GM21423 (cell line): ENCODE measurements around the gene NSMCE1.
"Not testable (repeated sequence)": the region's sequence is repeated elsewhere in the genome, so short reads cannot be mapped to it uniquely, and the experiment has no call there.

Experiments
- ATAC-seq: cut with Tn5 transposase; IDR thresholded peaks from one replicate; pipeline ENCODE4 v1.9.1; 2021; ENCODE audit warnings: mild to moderate bottlenecking, moderate library complexity; ENCODE audit not compliant: unreplicated experiment

NSMCE1 gene

DNA sequence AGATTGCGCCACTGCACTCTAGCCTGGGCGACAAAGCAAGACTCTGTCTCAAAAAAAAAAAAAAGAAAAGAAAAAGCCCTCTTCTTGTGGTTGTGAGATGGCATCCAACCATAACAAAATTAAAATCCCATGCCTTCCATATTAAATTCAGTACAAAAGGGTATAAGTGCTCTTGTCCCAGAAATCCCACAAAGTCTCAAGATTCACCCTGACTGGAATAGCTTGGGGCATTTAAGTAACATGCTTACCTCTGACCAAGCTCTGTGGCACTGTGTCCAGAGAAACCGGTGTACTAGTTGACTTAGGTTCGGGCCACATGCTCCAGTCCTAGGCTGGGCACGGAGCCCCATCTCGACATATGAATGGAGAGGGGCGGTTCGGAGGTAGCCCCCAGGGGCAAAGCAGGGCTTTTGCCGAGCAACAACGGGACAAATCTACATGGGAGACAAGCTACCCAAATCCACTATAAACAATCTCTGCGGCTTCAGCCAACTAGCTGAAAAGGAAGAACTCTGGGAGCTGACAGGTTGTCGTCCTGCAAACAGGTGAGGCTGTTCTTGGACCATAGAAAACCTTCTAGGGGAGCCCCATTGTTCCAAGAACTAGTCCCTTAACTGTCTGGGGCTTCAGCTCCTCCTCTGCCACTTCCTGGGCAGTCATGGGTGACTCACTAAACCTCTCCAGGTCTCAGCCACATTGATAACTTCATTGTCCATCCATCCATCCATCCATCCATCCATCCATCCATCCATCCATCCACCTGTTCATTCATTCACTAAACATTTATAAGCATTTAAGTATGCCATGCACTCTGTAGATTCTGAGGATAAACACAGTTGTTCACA, 34.9 kb upstream of the NSMCE1 start:
- ATAC-seq = no peak

DNA sequence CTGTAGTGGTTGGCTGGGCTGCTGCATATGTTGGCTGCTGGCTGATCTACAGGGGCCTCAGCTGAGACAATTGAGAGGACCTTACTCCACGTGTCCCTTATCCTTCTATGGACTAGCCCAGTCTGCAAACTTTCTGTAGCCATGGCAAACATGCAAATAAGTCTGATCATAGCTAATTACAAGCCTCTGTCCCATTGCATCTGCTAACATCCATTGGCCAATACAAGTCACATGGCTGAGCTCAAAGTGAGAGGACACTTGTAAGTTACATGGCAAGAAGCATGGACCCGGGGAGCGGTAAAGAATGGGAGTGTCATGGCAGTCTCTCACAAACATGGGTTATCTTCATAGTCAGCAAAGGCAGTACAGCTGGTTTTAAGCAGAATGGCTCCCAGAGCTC, 33.6 kb upstream of the NSMCE1 start:
- no peak for ATAC-seq

DNA sequence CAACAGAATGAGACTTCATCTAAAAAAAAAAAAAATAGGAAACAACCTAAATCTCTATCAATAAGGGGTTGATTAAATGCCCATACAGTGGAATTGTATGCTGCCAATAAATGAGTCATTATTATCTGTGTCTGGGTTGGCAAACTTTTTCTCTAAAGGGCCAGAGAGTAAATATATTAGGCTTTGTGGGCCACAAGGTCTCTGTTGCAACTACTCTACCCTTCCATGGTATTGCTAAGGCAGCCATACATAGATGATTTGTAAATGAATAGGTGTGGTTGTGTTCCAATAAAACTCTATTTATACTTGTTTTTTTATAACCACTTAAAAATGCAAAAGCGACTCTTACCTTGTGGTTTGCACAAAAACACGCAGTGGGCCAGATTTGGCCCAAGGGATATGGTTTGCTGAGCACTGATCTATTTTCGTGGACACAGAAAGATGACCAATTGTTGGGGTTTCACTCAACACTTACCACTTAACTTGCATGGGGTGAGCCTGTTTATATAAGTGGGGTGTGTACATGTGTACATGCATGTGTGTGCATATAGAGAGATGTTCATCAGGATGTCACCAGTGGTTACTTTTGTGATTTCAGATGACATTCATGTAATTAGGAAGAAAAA, 32.8 kb upstream of the NSMCE1 start:
- peak; percentile 76 for ATAC-seq

DNA sequence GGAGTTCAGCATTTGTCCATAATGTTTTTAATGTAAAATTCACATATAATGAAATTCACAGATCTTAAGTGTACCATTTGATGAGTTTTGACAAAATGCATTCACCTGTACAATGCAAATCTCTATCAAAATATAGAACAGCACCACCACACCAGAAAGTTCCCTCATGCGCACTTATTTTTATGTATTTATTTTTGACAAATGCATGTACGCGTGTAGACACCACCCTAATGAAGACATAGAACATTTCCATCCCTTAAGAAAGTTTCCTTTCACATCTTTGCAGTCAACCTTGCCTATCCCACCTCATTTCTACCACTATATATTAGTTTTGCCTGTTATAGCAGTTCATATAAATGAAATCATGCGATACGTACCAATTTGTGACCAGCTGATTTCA, 29.6 kb upstream of the NSMCE1 start:
- ATAC-seq = no peak

DNA sequence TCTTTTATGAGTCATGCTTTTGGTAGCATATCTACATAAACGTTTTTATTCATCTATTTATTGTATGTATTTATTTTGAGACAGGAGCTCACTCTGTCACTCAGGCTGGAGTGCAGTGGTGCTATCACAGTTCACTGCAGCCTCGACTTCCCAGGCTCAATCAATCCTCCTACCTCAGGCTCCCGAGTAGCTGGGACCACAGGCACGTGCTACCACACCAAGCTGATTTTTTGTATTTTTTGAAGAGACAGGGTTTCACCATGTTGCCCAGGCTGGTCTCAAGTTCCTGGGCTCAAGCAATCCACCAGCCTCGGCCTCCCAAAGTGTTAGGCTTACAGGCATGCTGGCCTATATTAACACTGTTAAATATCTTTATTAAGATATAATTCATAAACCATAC, 24.8 kb upstream of the NSMCE1 start:
- ATAC-seq = no peak

DNA sequence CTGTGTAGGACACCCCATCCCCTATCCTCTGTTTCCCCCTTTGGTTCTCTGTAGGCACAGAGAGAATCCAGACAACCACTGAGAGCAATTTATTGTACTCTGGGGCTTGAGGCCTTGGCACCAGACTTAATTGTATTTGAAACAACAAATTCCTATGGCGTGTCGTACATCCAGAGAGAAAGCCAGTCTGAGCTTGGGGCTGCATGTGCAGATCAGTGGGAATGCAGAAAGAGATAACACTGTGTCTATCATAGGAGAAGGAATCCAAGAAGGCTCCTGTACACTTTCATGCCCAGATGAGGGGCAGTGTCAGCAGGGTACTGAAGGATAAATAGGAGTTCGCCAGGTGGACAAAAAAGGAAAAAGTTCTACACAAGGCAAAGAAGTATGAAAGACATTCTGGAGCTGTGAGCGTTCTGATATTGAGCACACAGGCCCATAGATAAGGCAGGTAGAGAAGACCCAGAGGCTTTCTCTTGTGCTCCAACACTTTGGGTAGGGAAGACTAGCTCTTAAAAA, 23.2 kb upstream of the NSMCE1 start:
- no peak for ATAC-seq

DNA sequence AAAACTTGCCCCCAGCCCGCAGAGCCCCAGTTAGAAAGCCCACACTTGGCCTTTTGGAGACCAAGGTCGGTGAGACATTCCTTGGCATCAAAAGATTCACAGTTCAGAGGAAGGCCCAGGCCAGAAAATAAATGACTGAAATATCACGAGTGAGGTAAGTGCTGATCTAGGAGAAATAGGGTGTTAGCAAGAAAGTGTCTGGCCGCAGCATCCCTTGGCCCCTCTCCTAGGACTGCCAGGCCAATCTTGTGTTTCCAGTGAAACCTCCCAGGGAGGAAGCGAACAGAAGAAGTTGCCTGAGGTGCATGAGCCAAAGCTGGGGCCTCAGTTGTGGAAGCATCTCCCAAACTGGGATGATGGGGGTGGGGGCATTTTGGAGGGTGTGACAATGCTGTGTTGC, 22.5 kb upstream of the NSMCE1 start:
- ATAC-seq = no peak

DNA sequence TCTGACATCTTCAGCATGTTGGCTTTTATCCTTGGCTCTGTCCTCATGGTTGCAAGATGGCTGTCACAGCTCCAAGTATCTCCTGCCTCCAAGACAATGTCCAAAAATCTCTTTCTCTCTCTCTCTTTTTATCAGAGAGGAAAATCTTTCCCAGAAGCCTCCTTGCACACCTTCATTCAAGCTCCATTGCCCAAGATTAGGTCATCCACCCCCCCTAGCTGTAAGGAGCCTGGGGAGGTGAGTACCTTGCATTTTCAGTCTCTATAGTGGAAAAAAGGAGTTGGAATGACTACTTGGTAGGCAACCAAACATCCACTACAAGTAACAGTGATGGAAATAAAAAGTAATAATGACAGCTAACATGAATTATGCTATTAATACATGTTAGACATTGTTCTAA, 22.0 kb upstream of the NSMCE1 start:
- no peak for ATAC-seq

DNA sequence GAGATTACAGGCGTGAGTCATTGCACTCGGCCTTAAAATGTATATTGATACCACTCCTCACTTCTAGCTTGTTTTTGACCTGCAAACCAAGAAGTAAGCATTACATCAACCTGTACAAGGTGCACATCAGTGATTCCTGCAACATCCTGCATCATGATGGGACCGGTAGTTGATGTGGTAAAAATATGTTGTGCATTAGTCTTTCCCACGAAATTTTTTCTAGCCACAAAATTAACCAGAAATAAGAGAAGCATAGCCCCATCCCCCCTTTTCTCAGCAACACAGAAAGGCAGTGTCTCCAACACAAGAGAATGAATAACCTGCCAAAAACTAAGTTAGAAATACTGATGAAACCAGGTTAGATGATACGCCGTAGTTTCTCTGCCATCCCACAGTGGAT, 21.1 kb upstream of the NSMCE1 start:
- ATAC-seq = no peak

DNA sequence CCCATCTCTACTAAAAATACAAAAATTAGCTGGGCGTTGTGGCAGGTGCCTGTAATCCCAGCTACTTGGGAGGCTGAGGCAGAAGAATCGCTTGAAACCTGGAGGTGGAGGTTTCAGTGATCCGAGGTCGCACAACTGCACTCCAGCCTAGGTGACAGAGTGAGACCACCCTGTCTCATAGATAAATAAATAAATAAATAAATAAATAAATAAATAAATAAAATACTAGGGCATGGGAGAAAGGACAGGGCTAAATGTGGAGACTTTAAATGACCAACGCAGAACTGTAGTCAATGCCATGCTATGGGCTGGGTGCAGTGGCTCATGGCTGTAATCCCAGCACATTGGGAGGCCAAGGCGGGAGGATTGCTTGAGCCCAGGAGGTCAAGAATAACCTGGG, 19.7 kb upstream of the NSMCE1 start:
- ATAC-seq = not testable (repeated sequence)

DNA sequence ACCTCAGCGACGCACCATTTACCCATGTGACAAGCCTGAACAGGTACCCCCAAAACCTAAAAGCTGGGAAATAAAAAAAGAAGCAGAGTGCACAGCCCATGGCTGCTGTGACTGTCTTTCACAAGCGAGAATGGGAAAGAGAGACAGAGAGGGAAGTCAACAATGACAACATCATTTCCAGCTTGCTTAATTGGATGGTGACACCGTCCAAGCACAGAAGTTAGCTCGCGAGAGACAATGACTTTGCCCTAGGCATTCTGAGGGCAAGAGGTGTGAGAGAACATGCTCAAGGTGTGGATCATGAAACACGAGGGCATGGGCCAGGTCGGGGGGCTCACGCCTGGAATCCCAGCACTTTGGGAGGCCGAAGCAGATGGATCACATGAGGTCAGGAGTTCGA, 19.3 kb upstream of the NSMCE1 start:
- ATAC-seq = no peak

DNA sequence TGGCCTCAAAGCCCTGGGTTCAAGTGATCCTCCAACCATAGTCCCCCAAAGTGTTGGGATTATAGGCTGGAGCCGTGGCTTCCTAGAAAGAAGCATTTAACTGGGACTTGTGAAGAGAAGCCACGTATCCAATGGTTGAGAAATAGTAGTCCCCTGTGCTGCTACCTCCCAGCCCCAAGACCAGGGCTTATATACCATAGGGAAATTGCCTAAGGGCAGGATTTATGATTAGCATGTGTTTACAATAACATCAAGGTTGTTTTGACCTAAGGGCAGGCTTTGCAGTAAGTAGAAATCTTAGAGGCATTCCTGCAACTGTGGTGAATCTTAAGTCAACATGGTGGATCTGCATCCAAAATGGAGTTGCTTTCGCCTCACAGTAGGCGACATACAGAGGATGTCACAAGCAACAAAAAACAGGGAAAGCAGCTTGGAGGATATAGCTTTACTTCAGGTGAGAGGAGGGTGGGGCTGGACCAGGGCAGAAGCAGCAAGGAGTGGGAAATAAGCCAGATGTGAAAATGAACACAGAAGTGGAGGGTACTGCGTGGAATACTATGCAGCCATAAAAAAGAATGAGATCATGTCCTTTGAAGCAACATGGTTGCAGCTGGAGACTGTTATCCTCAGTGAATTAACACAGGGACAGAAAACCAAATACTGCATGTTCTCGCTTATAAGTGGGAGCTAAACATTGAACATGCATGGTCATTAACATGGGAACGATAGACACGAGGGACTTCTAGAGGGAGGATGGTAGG, 18.7 kb upstream of the NSMCE1 start:
- ATAC-seq = no peak

DNA sequence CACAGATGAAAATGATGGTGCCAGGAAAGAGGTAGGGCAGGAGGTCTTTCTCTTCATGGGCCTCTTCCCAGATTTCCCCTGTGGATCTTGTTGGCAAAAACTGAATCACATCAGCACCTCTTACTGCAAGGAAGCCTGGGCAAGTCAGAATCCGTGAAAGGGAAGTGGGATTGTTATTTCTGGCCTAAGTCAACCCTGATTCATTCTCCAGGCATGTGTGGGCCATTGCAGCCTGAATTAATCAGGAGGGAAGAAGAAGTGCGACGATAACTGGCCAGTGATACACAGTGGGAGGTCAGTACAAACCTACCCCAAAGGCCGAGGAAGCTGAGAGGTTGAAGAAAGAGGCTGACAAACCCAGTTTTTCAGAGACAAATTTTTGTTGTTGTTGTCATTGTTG, 17.9 kb upstream of the NSMCE1 start:
- no peak for ATAC-seq

DNA sequence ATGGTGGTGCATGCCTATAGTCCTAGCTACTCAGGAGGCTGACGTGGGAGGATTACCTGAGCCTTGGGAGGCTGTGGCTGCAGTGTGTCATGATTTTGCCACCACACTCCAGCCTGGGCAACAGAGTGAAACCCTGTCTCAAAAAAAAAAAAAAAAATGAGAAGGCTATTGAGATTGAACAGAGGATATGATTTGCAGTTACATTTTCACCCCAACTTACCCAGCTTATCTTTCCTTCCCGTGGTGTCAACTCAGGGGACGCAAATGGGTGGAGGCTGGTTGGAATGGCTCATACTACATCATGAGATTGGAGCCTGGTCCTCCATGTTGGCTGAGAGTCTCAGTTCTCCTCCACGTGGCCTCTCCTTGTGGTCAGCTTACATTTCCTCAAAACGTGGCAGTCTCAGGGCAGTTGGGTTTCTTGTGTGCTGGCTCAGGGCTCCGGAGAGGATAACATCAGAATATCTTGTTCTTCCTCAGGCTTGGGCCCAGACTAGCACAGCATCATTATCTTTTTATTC, 17.2 kb upstream of the NSMCE1 start:
- no peak for ATAC-seq

DNA sequence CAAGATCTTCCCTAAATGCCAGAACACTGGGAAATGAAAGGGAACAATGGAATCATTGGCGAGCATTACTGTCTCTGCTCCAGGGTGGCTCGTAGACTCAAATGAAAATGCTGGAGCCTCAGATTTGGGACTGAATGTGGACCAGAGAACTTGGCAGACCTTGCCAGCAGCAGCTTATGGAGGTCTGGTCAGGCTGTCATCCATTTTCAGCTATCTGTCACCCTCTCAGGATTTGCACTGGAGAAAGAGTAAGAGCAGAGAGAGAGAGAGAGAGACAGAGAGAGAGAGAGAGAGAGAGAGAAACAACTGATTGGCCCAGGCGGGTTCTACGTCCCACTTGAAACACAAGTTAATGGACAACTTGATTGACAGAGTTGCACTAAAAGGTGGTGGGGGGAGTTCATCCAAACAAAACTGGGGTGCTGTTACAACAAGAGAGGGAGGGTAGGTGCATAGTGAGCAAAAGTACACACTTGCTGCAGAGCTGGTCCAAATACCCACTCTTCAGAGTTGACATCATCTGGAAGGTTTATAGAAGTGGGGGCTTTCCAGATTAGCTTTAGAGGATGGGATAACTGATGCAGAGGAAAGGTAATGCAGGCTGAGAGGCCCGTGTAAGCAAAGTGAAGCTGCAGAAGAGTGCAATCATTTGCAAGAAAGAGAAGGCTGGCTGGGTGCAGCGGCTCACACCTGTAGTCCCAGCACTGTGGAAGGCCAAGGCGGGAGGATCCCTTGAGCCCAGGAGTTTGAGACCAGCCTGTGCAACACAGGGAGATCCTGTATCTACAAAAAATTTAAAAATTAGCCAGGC, 16.5 kb upstream of the NSMCE1 start:
- no peak for ATAC-seq

DNA sequence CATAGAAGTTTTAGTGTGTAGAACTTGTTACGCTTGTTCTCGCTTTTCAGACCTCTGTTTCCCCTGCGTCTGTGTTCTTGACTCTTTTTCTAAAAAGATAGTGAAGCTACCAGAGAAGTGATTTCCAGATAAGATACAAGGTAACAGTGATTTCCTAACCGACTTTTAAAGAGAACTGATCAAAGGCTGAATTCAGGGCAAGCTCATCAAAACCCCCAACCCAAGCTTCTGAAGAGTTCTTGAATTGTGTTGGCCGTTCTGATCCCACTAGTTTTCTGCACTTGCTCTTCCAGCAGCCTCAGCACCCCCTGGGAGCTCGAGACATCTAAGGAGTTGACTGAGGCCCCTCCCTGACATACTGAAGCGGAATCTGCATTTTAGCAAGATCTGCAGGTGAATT, 12.7 kb upstream of the NSMCE1 start:
- no peak for ATAC-seq

DNA sequence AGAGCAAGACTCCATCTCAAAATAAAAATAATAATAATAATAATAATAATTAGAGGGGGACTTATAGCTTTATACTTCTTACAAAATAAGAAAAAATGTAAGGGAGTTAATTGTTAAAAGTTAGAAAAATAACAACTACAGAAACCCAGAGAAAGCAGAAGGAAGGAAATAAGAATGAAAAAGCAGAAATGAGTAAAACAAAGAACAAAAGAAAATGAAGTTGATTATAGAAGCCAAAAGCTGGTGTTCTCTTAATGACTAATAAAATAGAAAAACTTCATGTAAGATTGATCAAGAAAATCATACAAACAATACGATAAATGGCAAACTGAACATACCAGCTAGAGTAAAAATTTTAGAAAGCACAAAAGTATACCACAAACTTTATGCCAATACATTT, 6.8 kb upstream of the NSMCE1 start:
- ATAC-seq = no peak

DNA sequence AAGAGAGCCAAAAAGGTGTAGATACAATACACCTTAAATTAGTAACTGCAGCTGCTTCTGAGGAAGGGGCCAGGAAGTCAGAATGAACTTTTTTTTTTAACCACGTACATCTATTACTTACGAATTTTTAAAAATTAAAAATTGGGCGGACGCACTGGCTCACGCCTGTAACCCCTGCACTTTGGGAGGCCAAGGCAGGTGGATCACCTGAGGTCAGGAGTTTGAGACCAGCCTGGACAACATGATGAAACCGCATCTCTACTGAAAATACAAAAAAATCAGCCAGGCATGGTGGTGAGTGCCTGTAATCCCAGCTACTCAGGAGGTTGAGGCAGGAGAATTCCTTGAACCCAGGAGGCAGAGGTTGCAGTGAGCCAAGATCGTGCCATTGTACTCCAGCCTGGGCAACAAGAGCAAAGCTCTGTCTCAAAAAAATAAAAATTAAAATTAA, 5.9 kb upstream of the NSMCE1 start:
- ATAC-seq = not testable (repeated sequence)

DNA sequence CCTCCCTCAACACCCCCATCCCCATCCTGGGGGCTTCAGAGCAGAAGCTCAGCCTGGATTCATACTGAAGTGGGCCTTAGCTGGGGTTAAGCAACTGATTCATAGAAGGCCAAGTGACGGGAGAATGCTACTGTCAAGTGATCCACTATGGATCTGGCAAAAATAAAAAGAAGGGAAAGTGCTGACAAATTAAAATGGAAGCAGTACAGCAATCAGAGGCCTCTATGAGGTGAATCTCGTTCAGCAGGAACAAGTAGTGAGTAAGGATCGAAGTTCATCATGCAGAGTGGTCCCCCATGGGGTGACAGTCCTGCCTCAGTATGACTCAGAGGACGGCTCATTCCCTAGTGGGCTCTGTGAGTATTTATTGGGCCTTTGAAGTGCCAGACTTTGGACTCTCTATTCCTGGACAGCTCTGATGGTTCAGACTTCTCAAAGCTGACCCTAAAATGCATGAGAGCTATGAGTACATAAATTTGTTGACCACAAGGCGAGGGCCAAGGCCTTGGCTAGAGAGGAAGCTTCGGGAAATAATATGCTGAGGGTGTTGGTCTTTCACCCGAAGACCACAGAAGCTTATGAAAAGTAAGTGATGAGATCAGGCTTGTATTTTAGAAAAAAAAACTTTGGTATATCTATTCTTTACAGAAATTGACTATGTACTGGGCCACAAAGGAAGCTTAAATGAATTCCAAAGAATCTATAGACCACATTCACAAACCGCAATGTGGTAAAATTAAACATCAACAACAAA, 5.3 kb upstream of the NSMCE1 start:
- ATAC-seq = no peak

DNA sequence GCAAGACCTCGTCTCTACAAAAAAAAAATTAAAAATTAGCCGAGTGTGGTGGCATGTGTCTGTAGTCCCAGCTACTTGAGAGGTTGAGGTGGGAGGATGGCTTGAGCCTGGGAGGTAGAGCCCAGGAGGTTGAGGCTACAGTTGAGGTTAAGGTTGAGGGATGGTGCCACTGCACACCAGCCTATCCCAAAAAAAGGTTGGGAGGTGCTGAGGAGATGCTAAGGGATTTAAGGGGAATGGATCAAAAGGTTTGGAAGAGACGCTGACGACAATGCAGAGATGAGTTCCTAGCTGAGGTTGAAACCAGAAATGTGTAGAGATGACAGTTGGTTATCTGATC, 4.7 kb upstream of the NSMCE1 start:
- ATAC-seq = no peak
